Panc1 (cell line): ENCODE results near the gene CLDN4. TPM values are rescaled to one million over a fixed set of nuclear protein-coding genes. Genes with fewer than 3 reads are reported as not detected.

Source experiments
- ATAC-seq: fragments of 200-7000 bp; cut with Tn5 transposase; 2 replicates; pipeline ENCODE4 v1.9.1; 2020; ENCODE audit warnings: mild to moderate bottlenecking, moderate library complexity
- BruUV-seq: library from RNA; stranded (reverse); fragments of 400-500 nt; replicated peaks from 2 replicates; lab custom pipeline; 2021; lab: Mats Ljungman, UMichigan
- CTCF ChIA-PET: fragments of 300-600 bp; sonication (Branson Sonifier 250); formaldehyde crosslinking; loops from one replicate; lab custom pipeline; 2022; ENCODE audit warnings: antibody characterized with exemption; lab: Charles Lee
- POLR2A ChIA-PET: fragments of 300-600 bp; sonication (Branson Sonifier 250); formaldehyde crosslinking; loops from one replicate; lab custom pipeline; 2022; ENCODE audit warnings: antibody characterized with exemption; lab: Charles Lee
- DNase-seq: peaks from one replicate; pipeline ENCODE4 v3.0.0-alpha.2; 2010; ENCODE audit warnings: low read depth, low spot score
- H3K27ac ChIP-seq: 2 replicates; pipeline ENCODE4 v1.5.1; 2011; ENCODE audit warnings: mild to moderate bottlenecking, low read length, inconsistent platforms
- H3K27me3 ChIP-seq: fragments of 200-500 bp; sonication (Bioruptor generic); 2 replicates; pipeline ENCODE4 v1.6.0; 2014; ENCODE audit warnings: low read length, inconsistent platforms; ENCODE audit not compliant: control insufficient read depth, insufficient read depth
- H3K36me3 ChIP-seq: fragments of 200-500 bp; sonication (Bioruptor generic); 2 replicates; pipeline ENCODE4 v1.5.1; 2014; ENCODE audit warnings: inconsistent platforms, mild to moderate bottlenecking, low read length, moderate library complexity; ENCODE audit not compliant: control insufficient read depth, insufficient read depth
- H3K4me1 ChIP-seq: 2 replicates; pipeline ENCODE4 v1.5.1; 2011; ENCODE audit warnings: inconsistent platforms, mild to moderate bottlenecking, low read length, moderate library complexity; ENCODE audit not compliant: control insufficient read depth, insufficient read depth
- H3K4me3 ChIP-seq, 2 experiments: 2 replicates each; pipeline ENCODE4 v1.5.1; 2011 to 2012; ENCODE audit warnings: low read depth in 2 of 2, low read length in 2 of 2, mild to moderate bottlenecking in 2 of 2, inconsistent platforms in 1 of 2, moderate library complexity in 1 of 2
- H3K9me3 ChIP-seq: fragments of 200-500 bp; sonication (Bioruptor generic); 2 replicates; pipeline ENCODE4 v1.5.1; 2014; ENCODE audit warnings: low read depth, mild to moderate bottlenecking, inconsistent platforms, low read length, moderate library complexity; ENCODE audit not compliant: control insufficient read depth, insufficient read depth
- POLR2AphosphoS5 ChIP-seq: IDR thresholded peaks from 2 replicates; pipeline ENCODE4 v1.6.1; 2012; ENCODE audit warnings: mild to moderate bottlenecking, low read depth, low read length, moderate library complexity
- SIN3A ChIP-seq: IDR thresholded peaks from 2 replicates; pipeline ENCODE4 v1.6.1; 2012; ENCODE audit warnings: low read depth, mild to moderate bottlenecking, low read length, moderate library complexity, borderline replicate concordance; ENCODE audit not compliant: insufficient read depth
- TCF7L2 ChIP-seq: IDR thresholded peaks from 2 replicates; pipeline ENCODE4 v1.6.1; 2011; ENCODE audit warnings: mild to moderate bottlenecking, low read depth, low read length, inconsistent platforms
- in situ Hi-C: cut with HindIII; loops from 2 replicates; pipeline ENCODE4 v1.10.0; 2016; ENCODE audit warnings: low sequenced_read_pairs, low pct_unique_long_range_greater_than_20kb
- intact Hi-C: fragments of 100-400 bp; cut with micrococcal nuclease; formaldehyde crosslinking; loops from one replicate; pipeline ENCODE4 v1.10.0; 2022; ENCODE audit not compliant: unreplicated experiment
- total RNA-seq: library from RNA; stranded (reverse); gene quantifications from one replicate; pipeline ENCODE4 v1.2.1, GENCODE V29; 2021; ENCODE audit not compliant: unreplicated experiment
- TF ChIP-seq, protein P1 (sequence below): fragments of 450-650 bp; IDR thresholded peaks from 2 replicates; pipeline ENCODE4 v1.5.1; 2017; ENCODE audit warnings: mild to moderate bottlenecking
- TF ChIP-seq, protein P2 (sequence below), 2 experiments: IDR thresholded peaks; 2 replicates each; pipeline ENCODE4 v1.6.1; 2011 to 2012; ENCODE audit warnings: low read depth in 2 of 2, control low read depth in 1 of 2, low read length in 1 of 2, mild to moderate bottlenecking in 1 of 2, moderate library complexity in 1 of 2; ENCODE audit not compliant: insufficient read depth in 1 of 2

CLDN4 gene
- total RNA-seq, 1 experiment from 2014 or later: 295 TPM

DNA sequence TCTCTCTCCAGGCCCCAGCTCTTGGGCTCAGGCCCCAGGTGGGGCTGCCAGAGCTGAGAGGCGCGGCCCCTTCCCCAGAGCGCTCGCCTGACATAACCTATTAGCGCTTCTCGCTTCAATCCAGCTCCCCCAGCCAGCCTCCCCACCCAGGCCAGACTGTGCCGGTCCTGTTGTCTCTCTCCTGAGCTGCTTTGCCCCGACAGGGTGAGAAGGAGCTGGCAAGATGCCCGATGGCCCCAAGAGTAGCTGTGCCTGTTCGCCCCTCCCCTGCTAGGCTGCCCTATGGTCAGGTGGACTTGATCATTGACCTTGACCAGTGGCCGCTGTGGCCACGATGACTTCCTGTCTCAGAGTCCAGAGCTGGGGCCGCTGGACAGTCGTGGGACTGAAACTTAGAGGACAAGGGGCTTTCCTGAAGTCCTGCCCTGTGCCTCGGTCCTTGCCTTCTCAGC is 39.3 kb downstream of the CLDN4 start:
- intact Hi-C loops: no loop called here
- DNase-seq (no peak), ATAC-seq (peak; percentile 2; the same call in 1 of the 2 replicates)
- in situ Hi-C loops: no loop called here
- no TSS peak for BruUV-seq
- ChIA-PET POLR2A (no interaction called here), CTCF (interaction anchor here (0.6 to 0.9 kb wide), 2 partner anchors 157 to 212 kb away, joined by 3 to 5 read pairs; no protein-coding TSS in a partner anchor)
- Histone ChIP-seq H3K9me3 (no peaks in the 10 kb centered on the region), H3K27ac (no peak overlapping the region), H3K36me3 (no peaks in the 10 kb centered on the region), H3K4me1 (peaks cover 8% of the 10 kb centered on the region), H3K27me3 (no peaks in the 10 kb centered on the region), H3K4me3 (no peak overlapping the region)
- TF ChIP-seq SIN3A (no peak), POLR2AphosphoS5 (no peak), TCF7L2 (no peak)
- TF ChIP-seq, protein P1, sequence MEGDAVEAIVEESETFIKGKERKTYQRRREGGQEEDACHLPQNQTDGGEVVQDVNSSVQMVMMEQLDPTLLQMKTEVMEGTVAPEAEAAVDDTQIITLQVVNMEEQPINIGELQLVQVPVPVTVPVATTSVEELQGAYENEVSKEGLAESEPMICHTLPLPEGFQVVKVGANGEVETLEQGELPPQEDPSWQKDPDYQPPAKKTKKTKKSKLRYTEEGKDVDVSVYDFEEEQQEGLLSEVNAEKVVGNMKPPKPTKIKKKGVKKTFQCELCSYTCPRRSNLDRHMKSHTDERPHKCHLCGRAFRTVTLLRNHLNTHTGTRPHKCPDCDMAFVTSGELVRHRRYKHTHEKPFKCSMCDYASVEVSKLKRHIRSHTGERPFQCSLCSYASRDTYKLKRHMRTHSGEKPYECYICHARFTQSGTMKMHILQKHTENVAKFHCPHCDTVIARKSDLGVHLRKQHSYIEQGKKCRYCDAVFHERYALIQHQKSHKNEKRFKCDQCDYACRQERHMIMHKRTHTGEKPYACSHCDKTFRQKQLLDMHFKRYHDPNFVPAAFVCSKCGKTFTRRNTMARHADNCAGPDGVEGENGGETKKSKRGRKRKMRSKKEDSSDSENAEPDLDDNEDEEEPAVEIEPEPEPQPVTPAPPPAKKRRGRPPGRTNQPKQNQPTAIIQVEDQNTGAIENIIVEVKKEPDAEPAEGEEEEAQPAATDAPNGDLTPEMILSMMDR: no peak
- TF ChIP-seq, protein P2, sequence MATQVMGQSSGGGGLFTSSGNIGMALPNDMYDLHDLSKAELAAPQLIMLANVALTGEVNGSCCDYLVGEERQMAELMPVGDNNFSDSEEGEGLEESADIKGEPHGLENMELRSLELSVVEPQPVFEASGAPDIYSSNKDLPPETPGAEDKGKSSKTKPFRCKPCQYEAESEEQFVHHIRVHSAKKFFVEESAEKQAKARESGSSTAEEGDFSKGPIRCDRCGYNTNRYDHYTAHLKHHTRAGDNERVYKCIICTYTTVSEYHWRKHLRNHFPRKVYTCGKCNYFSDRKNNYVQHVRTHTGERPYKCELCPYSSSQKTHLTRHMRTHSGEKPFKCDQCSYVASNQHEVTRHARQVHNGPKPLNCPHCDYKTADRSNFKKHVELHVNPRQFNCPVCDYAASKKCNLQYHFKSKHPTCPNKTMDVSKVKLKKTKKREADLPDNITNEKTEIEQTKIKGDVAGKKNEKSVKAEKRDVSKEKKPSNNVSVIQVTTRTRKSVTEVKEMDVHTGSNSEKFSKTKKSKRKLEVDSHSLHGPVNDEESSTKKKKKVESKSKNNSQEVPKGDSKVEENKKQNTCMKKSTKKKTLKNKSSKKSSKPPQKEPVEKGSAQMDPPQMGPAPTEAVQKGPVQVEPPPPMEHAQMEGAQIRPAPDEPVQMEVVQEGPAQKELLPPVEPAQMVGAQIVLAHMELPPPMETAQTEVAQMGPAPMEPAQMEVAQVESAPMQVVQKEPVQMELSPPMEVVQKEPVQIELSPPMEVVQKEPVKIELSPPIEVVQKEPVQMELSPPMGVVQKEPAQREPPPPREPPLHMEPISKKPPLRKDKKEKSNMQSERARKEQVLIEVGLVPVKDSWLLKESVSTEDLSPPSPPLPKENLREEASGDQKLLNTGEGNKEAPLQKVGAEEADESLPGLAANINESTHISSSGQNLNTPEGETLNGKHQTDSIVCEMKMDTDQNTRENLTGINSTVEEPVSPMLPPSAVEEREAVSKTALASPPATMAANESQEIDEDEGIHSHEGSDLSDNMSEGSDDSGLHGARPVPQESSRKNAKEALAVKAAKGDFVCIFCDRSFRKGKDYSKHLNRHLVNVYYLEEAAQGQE (IDR thresholded peaks at IDR 0.05; ENCODE audit: insufficient read depth in 1 of 2, low read depth in 2 of 2, low read length in 1 of 2): no peak

DNA sequence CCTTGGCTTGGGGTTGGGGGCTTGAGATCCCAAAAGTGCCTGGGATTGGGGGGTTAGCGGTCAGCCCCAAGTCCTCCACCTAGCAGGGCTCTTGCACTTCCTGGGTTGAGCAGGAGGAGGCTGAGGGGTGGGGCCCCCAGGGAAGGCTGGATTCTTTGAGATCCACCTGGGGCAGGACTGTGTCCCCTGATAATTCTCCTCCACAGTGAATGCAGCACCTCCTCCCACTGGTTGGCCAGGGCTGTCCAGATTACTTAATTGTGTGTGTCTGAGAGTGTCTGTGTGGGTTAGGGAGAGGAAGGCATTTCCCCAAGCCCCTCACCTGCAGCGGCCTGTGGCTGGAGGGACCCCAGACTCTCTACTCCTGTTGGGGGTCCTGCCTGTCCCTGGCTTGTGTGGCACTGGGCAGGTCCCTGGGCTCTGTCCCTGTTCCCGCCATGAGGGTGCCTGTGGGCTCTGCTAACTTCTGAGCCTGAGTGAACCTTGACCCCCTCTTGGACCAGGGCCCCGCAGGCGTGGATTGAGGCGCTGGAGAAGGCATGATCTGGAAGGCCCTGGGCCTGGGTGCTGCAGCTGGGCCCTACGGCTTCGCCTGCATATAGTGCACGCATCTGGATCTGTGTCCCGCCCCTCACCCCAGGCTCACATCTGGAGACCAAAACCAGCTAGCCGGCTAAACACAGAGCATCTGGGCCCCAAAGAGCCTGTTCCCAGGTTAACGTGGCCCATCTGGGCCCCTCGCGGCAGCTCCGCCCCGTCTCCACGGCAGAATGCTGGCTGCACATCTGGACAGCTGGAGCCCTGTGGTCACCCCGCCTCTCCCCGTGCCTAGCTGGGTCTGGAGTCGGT is 40.6 kb downstream of the CLDN4 start:
- no peak for DNase-seq
- Histone ChIP-seq H3K27me3 (no peaks in the 10 kb centered on the region), H3K4me3 (no peak overlapping the region), H3K36me3 (no peaks in the 10 kb centered on the region), H3K27ac (no peak overlapping the region), H3K9me3 (no peaks in the 10 kb centered on the region), H3K4me1 (peaks cover 8% of the 10 kb centered on the region)
- in situ Hi-C loops (no loop called here), intact Hi-C loops (no loop called here)
- TF ChIP-seq, protein P2 (IDR thresholded peaks at IDR 0.05; ENCODE audit: insufficient read depth in 1 of 2, low read depth in 2 of 2, low read length in 1 of 2): no peak
- TF ChIP-seq TCF7L2: no peak
- no peak for TF ChIP-seq SIN3A
- TF ChIP-seq, protein P1: no peak
- TF ChIP-seq POLR2AphosphoS5: no peak
- ChIA-PET CTCF (no interaction called here), POLR2A (interaction anchor here (0.6 kb wide), 1 partner anchor 133 kb away, joined by 4 read pairs; no protein-coding TSS in a partner anchor)
- no TSS peak for BruUV-seq
- peak; percentile 24; the same call in 1 of the 2 replicates for ATAC-seq
